Keratinocyte (primary cell): Measurements from ENCODE around the gene SCPEP1. TPM values are rescaled to one million over a fixed set of nuclear protein-coding genes. Genes with fewer than 3 reads are reported as not detected.

Source experiments
- DNase-seq: peaks from one replicate; pipeline ENCODE4 v3.0.0-alpha.2; 2011; ENCODE audit warnings: low read depth, missing footprints, low spot score
- FAIRE-seq: peaks from 2 replicates; lab custom pipeline; 2011; peaks lifted over from hg19 to GRCh38; lab: Jason Lieb, UNC
- H2AFZ ChIP-seq: 2 replicates; pipeline ENCODE4 v1.6.0; 2012; ENCODE audit warnings: low read length, control low read depth, inconsistent platforms; ENCODE audit not compliant: control insufficient read depth
- H3K27ac ChIP-seq: 2 replicates; pipeline ENCODE4 v1.5.1; 2011; ENCODE audit warnings: low read length; ENCODE audit not compliant: control insufficient read depth, insufficient read depth
- H3K27me3 ChIP-seq: 3 replicates; pipeline ENCODE4 v1.6.0; 2011; ENCODE audit warnings: low read length; ENCODE audit not compliant: control insufficient read depth, insufficient read depth; ENCODE audit errors: extremely low read depth
- H3K36me3 ChIP-seq, 2 experiments: 2 replicates in 1 of 2; 3 replicates in 1 of 2; pipeline ENCODE4 v1.5.1; 2011; ENCODE audit warnings: low read length in 2 of 2, mild to moderate bottlenecking in 1 of 2; ENCODE audit not compliant: control insufficient read depth in 2 of 2, insufficient read depth in 2 of 2; ENCODE audit errors: extremely low read depth in 1 of 2
- H3K4me1 ChIP-seq: 3 replicates; pipeline ENCODE4 v1.5.1; 2011; ENCODE audit warnings: low read length; ENCODE audit not compliant: control insufficient read depth, insufficient read depth; ENCODE audit errors: extremely low read depth
- H3K4me2 ChIP-seq: 3 replicates; pipeline ENCODE4 v1.6.0; 2011; ENCODE audit warnings: low read depth, low read length; ENCODE audit not compliant: control insufficient read depth, insufficient read depth; ENCODE audit errors: extremely low read depth
- H3K4me3 ChIP-seq, 3 experiments: fragments of 200-600 bp in 1 of 3; sonication (generic) in 1 of 3; 2 replicates in 2 of 3; 3 replicates in 1 of 3; pipeline ENCODE4 v1.5.1; 2011 to 2016; ENCODE audit warnings: low read length in 3 of 3, mild to moderate bottlenecking in 3 of 3, control low read depth in 2 of 3, inconsistent platforms in 1 of 3, low read depth in 1 of 3, mixed read lengths in 1 of 3, mixed run types in 1 of 3, moderate library complexity in 1 of 3; ENCODE audit not compliant: control insufficient read depth in 2 of 3, insufficient read depth in 2 of 3; ENCODE audit errors: extremely low read depth in 1 of 3
- H3K79me2 ChIP-seq: 2 replicates; pipeline ENCODE4 v1.6.0; 2012; ENCODE audit warnings: low read length; ENCODE audit not compliant: control insufficient read depth, insufficient read depth
- H3K9ac ChIP-seq: 3 replicates; pipeline ENCODE4 v1.6.0; 2011; ENCODE audit warnings: low read length; ENCODE audit not compliant: control insufficient read depth, insufficient read depth; ENCODE audit errors: extremely low read depth
- H3K9me1 ChIP-seq: 3 replicates; pipeline ENCODE4 v1.6.0; 2011; ENCODE audit warnings: low read length; ENCODE audit not compliant: control insufficient read depth, insufficient read depth; ENCODE audit errors: extremely low read depth
- H3K9me3 ChIP-seq: 2 replicates; pipeline ENCODE4 v1.5.1; 2012; ENCODE audit warnings: low read depth, low read length; ENCODE audit not compliant: control insufficient read depth
- H4K20me1 ChIP-seq: 3 replicates; pipeline ENCODE4 v1.6.0; 2011; ENCODE audit warnings: low read length; ENCODE audit not compliant: control insufficient read depth, insufficient read depth; ENCODE audit errors: extremely low read depth
- EZH2 ChIP-seq: IDR thresholded peaks from one replicate; pipeline ENCODE4 v1.6.1; 2012; ENCODE audit warnings: inconsistent platforms, mild to moderate bottlenecking, low read length, moderate library complexity
- dilution Hi-C: fragments of 300-500 bp; cut with MboI; formaldehyde crosslinking; loops from one replicate; pipeline ENCODE4 v1.7.0; 2020; ENCODE audit warnings: low sequenced_read_pairs; ENCODE audit not compliant: extremely low pct_ligation_motif_present
- polyA plus RNA-seq, 5 experiments: library from polyadenylated mRNA; depleted of rRNA in 3 of 5; stranded (reverse) in 3 of 5; stranded (forward) in 1 of 5; unstranded in 1 of 5; fragments of >200 nt; gene quantifications; 1 replicate in 1 of 5; 2 replicates in 3 of 5; 3 replicates in 1 of 5; pipeline versions ENCODE4 v1.2.1 to v1.2.3, GENCODE V29; 2011 to 2012; ENCODE audit warnings: missing spikeins in 2 of 5, low read depth in 1 of 5, low replicate concordance in 1 of 5
- TF ChIP-seq, protein P1 (sequence below), 3 experiments: IDR thresholded peaks in 1 of 3; conservative IDR thresholded peaks in 1 of 3; optimal IDR thresholded peaks in 1 of 3; 2 replicates in 2 of 3; 3 replicates in 1 of 3; pipeline versions ENCODE3 to v1.5.1; 2011; ENCODE audit warnings: low read length in 3 of 3, mild to moderate bottlenecking in 3 of 3, moderate library complexity in 2 of 3, control low read depth in 1 of 3, inconsistent platforms in 1 of 3; ENCODE audit not compliant: insufficient read depth in 2 of 3; ENCODE audit errors: extremely low read depth in 1 of 3

SCPEP1 gene
- polyA plus RNA-seq, 1 donor (not counting 4 experiments of a cell fraction or from before 2014, with no cell fraction given) = 34.4 TPM

DNA sequence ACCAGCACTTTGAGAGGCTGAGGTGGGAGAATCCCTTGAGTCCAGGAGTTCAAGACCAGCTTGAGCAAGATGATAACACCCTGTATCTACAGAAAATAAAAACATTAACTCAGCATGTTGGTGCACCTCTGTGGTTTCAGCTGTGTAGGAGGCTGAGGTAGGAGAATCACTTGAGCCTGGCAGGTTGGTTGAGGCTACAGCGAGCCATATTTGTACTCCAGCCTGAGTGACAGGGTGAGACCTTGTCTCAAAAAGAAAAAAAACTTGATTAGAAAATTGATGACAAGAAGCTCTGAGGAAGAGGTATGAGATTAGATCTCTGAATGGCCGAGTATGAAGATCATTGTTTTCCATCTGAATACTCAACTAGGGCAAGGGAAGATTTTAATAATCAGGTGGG, 31.0 kb downstream of the SCPEP1 start:
- dilution Hi-C loops = no loop called here

GRCh38 chr17:57009737-57010445, 32.0 kb downstream of the SCPEP1 start:
- DNase-seq (peak; percentile 9), FAIRE-seq (peak; percentile 69)
- no peak overlapping the region for H3K4me3 ChIP-seq
- H3K9me1 ChIP-seq = no peaks in the 10 kb centered on the region
- no peaks in the 10 kb centered on the region for H3K4me1 ChIP-seq
- no peak overlapping the region for H3K9ac ChIP-seq
- no peaks in the 10 kb centered on the region for H3K79me2 ChIP-seq
- H3K36me3 ChIP-seq = no peaks in the 10 kb centered on the region
- no peaks in the 10 kb centered on the region for H3K9me3 ChIP-seq
- no peaks in the 10 kb centered on the region for H4K20me1 ChIP-seq
- TF ChIP-seq EZH2 = no peak
- TF ChIP-seq, protein P1, sequence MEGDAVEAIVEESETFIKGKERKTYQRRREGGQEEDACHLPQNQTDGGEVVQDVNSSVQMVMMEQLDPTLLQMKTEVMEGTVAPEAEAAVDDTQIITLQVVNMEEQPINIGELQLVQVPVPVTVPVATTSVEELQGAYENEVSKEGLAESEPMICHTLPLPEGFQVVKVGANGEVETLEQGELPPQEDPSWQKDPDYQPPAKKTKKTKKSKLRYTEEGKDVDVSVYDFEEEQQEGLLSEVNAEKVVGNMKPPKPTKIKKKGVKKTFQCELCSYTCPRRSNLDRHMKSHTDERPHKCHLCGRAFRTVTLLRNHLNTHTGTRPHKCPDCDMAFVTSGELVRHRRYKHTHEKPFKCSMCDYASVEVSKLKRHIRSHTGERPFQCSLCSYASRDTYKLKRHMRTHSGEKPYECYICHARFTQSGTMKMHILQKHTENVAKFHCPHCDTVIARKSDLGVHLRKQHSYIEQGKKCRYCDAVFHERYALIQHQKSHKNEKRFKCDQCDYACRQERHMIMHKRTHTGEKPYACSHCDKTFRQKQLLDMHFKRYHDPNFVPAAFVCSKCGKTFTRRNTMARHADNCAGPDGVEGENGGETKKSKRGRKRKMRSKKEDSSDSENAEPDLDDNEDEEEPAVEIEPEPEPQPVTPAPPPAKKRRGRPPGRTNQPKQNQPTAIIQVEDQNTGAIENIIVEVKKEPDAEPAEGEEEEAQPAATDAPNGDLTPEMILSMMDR (optimal IDR thresholded peaks at IDR 0.05 in 1 of 3, IDR thresholded peaks at IDR 0.05 in 1 of 3, conservative IDR thresholded peaks at IDR 0.05 in 1 of 3; ENCODE audit: extremely low read depth in 1 of 3, insufficient read depth in 2 of 3, low read length in 3 of 3) = peak; percentile 78 to 87 (median 84)
- no peaks in the 10 kb centered on the region for H3K27me3 ChIP-seq
- peak overlapping the region; percentile 64 for H3K4me2 ChIP-seq
- no peak overlapping the region for H3K27ac ChIP-seq
- peak overlapping the region; percentile 60 for H2AFZ ChIP-seq
- dilution Hi-C loops = no loop called here

More for the DNA sequence above, 31.0 kb downstream of the SCPEP1 start:
- DNase-seq (no peak), FAIRE-seq (no peak)
- no peaks in the 10 kb centered on the region for H3K36me3 ChIP-seq
- no peak overlapping the region for H2AFZ ChIP-seq
- TF ChIP-seq EZH2 = no peak
- H3K9me3 ChIP-seq = no peaks in the 10 kb centered on the region
- no peak overlapping the region for H3K9ac ChIP-seq
- H4K20me1 ChIP-seq = no peaks in the 10 kb centered on the region
- no peaks in the 10 kb centered on the region for H3K79me2 ChIP-seq
- no peak overlapping the region for H3K4me2 ChIP-seq
- H3K27ac ChIP-seq = no peak overlapping the region
- H3K4me1 ChIP-seq = no peaks in the 10 kb centered on the region
- no peak overlapping the region for H3K4me3 ChIP-seq
- H3K9me1 ChIP-seq = no peaks in the 10 kb centered on the region
- no peaks in the 10 kb centered on the region for H3K27me3 ChIP-seq
